Suppressor macrophage treated with lipopolysaccharide for 1 hour (primary cell): ENCODE measurements around the gene TNNT2.

Experiments
- DNase-seq, 3 donors: peaks; one replicate each; pipeline ENCODE4 v3.0.0-alpha.2; 2020 to 2022

Gene TNNT2

GRCh38 chr1:201401700-201402099 is 24.2 kb upstream of the TNNT2 start:
- peak; percentile 52 to 59 (median 52) for DNase-seq

DNA sequence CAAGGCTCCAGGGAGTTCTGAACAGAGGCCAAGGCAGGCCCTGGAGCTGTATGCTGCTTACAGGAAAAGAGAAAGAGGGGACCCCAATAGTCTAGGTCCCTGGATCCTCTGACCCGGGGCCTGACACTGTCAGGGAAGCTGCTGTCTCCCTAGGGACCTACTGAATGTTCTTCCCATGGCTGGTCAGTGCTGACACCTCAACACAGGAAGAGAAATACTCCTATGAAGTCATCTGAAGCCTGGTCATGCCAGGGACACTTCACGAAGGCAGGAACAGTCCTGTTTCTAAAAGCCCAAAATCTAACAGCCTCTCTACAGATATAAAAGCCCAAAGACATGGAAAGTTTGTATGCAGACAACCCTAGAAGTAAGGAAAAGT is 23.4 kb upstream of the TNNT2 start:
- no peak for DNase-seq

DNA sequence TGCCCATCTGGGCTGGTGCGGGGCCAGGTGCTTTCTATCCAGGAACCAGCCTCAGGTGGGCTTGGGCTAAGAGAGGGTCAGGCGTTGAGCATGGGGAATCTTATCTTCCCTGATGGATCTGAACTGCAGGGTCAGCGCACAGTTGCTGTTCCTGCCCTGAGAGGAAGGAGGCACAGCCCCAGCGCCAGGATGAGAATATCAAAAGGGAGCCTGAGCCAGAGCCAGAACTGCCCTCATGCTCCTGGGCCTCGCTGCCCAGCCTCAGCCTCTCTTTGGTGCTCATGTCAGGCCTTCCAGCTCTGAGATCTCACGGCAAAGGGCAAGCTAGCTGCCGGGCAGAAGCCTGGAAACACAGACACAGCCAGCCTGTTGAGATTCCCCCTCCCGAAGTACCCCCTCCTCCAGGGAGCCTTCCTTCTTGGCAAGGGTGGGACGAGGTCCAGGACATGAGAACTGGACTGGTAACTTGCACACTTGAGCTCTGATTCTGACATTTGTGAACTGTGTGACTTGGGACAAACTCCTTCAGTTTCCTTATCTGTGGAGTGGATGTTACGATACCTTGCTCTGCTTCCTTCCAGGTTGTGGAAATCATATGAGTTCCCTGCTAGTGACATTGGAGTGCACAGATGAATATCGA is 22.9 kb upstream of the TNNT2 start:
- DNase-seq, result no peak

- peak in 2 of 3 donors; percentile 28 to 58 for DNase-seq
Observed at GRCh38 chr1:201399352-201400126, 22.1 kb upstream of the TNNT2 start.

DNA sequence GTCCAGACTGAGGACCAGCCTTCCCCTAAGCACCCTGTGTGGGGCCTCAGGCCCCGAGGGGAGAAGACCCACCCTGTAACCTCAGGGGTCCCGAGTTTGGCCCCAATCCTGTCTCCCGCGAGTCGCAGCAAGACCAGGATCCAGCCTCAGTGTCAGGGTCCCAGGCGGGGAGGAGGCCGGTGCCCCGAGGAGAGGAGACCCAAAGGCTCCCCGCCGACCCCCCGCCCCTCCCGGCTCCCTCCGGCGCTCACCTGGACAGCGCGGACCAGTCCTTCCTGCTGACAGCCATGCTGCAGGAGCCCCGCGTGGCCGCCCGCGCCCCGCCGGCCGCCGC is 21.5 kb upstream of the TNNT2 start, which contains the start of gene LAD1:
Gene LAD1, minus strand, starts transcription at position 307 of the 334 bp plus-strand sequence. Its CDS starts 18 bp downstream, at position 289.
- no peak for DNase-seq

DNA sequence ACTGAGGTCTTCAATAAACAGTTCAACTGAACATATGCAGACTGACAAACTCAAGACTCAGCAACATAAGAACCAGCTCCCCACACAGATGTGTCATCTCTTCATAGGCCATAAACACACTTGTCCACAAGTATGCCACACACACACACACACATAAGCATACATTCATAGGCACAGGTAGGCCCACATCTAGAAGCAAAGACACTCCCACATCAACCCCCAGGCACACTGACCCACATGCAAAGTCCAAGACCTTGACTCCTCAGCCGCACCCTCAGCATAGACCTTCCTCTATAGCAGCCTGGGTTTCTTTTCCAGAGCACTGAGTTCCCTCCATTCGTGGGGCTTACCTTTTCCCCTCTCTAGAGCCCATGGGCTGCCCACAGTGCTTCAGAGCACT is 20.2 kb upstream of the TNNT2 start:
- no peak for DNase-seq

- no peak for DNase-seq
Observed at GRCh38 chr1:201396861-201397464, 19.5 kb upstream of the TNNT2 start.

- DNase-seq, result no peak
Observed at GRCh38 chr1:201395936-201396335, 18.5 kb upstream of the TNNT2 start.

DNA sequence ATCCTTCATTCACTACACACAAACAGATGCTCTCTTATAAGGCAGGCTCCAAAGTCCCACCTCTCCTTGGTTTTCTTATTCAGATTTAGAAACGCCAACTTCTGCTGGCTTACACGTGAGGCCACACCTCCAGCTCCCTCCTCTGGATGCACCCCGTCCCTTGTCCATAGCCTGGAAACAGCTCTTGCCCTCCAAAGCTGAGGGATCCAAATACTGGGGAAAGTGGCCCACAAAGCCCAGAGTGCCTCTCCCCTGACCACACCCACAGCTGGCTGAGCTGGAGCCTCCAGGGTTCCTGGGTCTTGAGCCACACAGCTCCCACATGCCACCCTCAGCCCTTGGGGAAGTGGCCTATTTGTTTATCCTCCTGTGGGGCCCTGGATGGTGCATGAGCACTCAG is 17.1 kb upstream of the TNNT2 start:
- DNase-seq, result no peak

GRCh38 chr1:201393076-201393475 is 15.6 kb upstream of the TNNT2 start:
- no peak for DNase-seq

GRCh38 chr1:201391651-201392511 is 14.4 kb upstream of the TNNT2 start:
- peak in 1 of 3 donors; percentile 29 for DNase-seq

GRCh38 chr1:201391225-201391624 is 13.7 kb upstream of the TNNT2 start:
- DNase-seq, result no peak

DNA sequence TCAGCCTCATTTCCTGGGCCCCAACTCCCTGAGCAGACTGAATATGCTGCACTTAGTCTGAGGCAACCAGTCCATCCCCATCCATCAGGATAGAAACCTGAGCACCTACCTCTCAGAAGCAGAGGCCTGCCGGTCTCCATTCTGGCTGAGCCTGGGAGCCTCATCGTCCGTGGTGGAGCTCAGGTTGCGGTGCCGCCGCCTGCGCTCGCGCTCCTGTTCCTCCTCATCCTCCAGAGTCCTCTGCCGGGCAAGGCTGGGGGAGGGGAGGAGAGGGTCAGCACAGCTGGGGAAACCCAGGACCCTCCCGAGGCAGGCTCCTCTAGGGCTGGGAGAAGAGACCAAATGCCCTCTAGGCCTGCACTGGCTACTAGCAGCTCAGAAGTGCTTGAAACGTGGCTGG is 11.6 kb upstream of the TNNT2 start:
- DNase-seq, result no peak

DNA sequence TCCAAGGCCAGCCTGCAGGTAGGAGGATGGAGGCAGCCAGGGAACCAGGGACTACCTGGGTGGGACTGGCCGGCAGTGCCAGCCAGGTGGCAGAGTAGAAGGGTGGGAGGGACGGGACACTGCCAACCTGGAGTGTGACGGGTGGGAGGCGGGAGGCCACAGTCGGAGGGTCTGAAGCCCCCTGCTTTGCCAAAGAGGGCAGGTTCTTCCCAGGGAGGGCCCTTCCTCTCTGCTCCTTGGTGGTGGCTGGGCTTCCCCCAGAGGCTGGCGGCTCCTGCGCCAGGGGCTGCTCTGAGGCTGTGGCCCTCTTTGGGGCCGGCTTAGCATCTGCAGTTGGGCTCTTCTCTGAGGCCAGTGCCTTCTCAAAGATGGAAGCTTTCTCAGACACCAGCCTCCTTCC is 8.7 kb upstream of the TNNT2 start:
- DNase-seq, result no peak

DNA sequence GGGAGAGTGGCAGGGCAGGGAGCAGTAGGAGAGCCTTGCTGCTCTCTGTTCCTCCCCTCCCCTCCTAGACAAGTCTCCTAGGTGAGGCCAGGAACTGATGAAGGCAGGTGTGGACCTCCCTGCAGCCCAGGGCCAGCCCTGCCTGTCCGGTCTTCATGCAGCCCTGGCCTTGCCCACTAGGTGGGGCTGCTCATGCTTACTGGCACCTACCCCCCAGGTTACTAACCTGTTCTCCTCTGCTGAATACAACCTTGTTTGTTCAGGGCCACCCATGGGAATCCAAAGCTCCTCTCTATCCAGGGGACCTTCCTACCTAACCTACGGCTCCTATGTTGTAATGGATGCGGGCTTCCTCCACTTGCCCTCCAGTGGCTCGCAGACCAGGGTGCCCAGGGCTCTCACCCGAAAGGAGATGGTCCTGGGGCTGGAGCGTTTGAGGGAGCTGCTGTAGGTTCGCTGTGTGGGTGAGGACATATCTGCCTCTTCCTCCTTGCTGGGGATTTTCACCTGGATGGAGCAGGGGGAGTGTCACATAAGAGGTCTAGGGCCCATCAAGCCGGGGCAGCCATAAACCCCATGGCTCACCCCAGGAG is 7.9 kb upstream of the TNNT2 start:
- DNase-seq, result peak; percentile 59 to 79 (median 64)

DNA sequence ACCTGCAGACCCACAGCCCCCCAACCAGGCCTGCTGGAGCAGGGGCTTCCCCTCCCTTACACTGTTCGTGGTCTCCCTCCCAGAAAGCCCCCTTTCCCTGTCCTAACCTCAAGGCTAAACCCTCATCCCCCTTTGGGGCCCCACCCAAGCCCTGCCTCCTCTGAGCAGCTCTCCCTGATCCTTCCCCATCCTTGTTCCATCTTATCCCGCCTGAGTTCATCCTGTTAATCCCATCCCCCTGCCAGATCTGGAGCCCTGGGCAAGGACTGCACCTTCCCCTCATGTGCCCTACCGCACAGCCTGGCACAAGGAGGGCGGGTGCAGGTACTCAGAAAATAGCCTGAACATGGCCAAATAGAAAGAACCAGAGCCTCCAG is 6.9 kb upstream of the TNNT2 start:
- no peak for DNase-seq

- no peak for DNase-seq
Observed at GRCh38 chr1:201383647-201384405, 6.3 kb upstream of the TNNT2 start.

GRCh38 chr1:201381130-201381529 is 3.6 kb upstream of the TNNT2 start:
- no peak for DNase-seq

DNA sequence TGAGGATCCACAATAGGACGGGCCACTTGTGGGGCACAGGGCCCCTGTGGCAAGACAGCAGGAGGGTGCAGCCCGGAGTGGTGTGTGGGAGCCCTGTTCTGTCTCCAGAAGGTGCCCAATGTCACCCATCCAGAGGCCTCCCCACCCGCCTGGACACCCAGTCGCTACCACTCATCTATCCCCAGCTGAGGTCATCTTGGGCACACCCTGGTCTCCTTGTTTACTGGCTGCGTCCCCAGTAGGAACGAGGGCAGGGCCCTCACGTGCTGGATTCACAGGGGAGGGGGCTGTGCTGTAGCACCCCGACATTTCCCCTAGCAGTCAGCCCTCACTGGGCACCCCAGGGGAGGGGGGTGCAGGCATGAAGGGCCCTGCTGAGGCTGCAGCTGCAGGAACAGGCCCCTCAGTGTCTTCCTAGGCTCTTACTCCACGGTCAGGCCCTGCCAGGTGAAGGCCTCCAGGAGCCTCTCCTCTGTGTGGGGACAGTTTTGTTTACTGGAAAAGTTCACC is 2.3 kb upstream of the TNNT2 start:
- no peak for DNase-seq

GRCh38 chr1:201378804-201379203 is 1.3 kb upstream of the TNNT2 start:
- DNase-seq, result no peak

DNA sequence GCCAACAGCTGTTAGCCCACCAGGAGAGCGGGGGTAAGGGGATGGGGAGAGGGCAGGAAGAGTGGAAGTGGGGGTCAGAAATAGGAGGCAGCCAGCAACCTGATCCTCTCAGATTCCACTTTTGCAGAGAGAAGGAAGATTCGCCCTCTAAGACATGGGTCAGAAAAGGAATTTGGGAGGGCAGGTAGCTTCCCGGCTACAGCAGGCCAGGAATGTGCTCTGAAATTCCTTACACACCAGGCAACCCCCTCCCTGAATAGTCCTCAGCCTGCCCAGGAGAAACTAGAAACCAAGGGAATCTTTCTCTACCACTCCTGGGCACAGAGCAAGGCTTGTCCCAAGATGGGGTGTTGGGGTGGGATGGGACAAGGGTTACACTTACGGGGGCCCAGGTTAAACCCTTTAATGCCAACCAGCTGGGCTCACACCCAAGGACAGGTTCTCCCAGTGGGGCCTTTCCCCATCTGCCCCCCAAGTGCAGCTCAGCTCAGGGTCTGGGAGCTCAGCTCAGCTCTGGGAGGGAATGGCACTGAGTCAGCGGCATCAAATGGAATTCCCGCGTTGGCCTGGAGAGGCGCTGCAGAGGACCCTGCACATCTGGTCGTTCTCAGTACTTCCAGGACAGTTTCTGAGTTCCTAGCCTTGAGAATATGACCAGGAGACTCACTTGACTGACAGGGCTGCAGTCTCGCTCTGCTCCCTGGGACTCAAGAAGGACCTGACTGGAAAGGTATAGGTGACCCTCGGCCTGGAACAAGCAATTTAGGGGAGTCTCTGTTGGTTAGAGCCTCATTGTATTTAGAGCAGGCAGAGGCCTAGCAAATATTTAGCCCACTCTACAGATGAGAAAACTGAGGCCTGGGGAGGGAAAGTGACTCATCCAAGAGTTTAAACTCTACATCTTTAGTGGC is 761 bp downstream of the TNNT2 start:
- peak; percentile 44 to 63 (median 52) for DNase-seq
